Sigmoid colon (tissue), 3 donors: Measurements from ENCODE around the gene FGGY.

ENCODE experiments used
- CTCF ChIP-seq, 4 experiments: fragments of 450-650 bp in 3 of 4; fragments of 200-600 bp in 1 of 4; IDR thresholded peaks; one replicate each; pipeline ENCODE4 v1.5.1; 2016 to 2019; ENCODE audit warnings: antibody characterized with exemption in 4 of 4, mild to moderate bottlenecking in 3 of 4, moderate library complexity in 2 of 4
- POLR2A ChIP-seq, 2 donors: fragments of 450-650 bp; IDR thresholded peaks; one replicate each; pipeline ENCODE4 v1.6.1; 2016; ENCODE audit warnings: antibody characterized with exemption in 2 of 2, mild to moderate bottlenecking in 2 of 2, moderate library complexity in 2 of 2

- TF ChIP-seq CTCF (IDR thresholded peaks at IDR 0.05): no peak
- TF ChIP-seq POLR2A (IDR thresholded peaks at IDR 0.05): no peak
Measured at GRCh38 chr1:59333626-59334277, 36.9 kb downstream of the FGGY start.
